HG02759 (cell line): Measurements from ENCODE around the gene AP1M2.
"Not testable (repeated sequence)": the region's sequence is repeated elsewhere in the genome, so short reads cannot be mapped to it uniquely, and the experiment has no call there.

Source experiments
- ATAC-seq: cut with Tn5 transposase; IDR thresholded peaks from one replicate; pipeline ENCODE4 v1.9.1; 2021; ENCODE audit warnings: mild to moderate bottlenecking, moderate library complexity; ENCODE audit not compliant: unreplicated experiment

AP1M2 gene

DNA sequence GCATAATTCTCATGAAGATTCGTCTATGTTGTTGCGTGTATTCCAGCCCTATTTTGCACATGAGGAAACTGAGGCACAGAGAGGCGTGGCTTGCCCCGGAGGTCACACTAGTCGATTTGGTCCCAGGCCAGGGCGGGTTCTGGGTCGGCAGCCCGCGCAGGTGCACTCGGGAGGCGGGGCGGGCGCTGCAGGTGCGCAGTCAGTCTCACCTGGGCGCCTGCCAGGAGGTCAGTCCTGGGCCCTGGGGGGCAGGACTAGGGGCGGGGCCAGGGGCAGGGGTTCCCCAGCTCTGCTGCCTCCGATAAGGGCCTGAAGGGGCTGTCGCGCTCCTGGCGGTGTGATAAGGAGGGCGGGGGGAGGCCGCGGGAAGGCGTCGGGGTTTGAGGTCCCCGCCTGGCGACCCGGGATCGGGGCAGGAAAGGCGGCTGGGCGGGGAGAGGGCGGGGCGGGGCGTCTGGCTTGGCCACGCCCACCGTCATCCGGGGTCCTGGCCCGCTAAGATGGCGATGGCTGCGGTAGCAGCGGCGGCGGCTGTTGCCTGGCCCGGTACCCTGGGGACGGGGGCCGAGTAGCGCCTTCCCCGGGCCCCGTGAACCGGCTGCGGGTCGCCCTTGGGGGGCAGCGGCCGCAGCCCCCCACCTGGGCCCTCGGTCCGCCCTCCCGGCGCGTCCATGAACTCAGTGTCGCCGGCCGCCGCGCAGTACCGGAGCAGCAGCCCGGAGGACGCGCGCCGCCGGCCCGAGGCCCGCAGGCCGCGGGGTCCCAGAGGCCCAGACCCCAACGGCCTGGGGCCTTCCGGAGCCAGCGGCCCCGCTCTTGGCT, 43.5 kb downstream of the AP1M2 start, which contains the start of gene ATG4D:
TSS of gene ATG4D (plus strand) at position 485 of the 822 bp plus-strand sequence. CDS start at position 672, 187 bp downstream.
- peak; percentile 74 for ATAC-seq

DNA sequence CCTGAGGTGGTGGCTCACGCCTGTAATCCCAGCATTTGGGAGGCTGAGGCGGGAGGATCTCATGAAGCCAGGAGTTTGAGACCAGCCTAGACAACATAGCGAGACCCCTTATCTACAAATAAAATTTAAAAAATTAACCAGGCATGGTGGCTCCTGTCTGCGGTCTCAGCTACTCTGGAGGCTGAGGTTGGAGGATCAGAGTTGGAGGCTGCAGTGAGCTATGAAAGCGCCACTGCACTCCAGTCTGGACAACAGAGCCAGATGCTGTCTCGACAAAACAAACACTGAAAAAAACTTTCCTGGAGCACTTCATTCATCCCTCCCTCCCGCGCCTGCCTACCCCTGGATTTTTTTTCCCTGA, 44.1 kb downstream of the AP1M2 start:
- ATAC-seq = no peak

DNA sequence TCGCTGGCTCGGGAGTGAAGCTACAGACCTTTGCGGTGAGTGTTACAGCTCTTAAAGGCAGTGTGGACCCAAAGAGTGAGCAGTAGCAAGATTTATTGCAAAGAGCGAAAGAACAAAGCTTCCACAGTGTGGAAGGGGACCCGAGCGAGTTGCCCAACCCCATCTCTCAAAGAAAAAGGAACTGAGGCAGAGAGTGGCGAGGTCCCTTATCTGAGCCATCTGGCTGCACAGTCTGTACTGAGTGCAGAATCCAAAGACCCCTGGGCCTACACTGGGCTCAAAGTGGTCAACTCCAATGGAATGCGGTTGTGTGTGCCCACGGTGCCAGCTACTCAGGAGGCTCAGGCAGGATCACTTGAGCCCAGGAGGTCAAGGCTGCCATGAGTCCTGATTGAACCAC, 48.1 kb downstream of the AP1M2 start:
- ATAC-seq = not testable (repeated sequence)

DNA sequence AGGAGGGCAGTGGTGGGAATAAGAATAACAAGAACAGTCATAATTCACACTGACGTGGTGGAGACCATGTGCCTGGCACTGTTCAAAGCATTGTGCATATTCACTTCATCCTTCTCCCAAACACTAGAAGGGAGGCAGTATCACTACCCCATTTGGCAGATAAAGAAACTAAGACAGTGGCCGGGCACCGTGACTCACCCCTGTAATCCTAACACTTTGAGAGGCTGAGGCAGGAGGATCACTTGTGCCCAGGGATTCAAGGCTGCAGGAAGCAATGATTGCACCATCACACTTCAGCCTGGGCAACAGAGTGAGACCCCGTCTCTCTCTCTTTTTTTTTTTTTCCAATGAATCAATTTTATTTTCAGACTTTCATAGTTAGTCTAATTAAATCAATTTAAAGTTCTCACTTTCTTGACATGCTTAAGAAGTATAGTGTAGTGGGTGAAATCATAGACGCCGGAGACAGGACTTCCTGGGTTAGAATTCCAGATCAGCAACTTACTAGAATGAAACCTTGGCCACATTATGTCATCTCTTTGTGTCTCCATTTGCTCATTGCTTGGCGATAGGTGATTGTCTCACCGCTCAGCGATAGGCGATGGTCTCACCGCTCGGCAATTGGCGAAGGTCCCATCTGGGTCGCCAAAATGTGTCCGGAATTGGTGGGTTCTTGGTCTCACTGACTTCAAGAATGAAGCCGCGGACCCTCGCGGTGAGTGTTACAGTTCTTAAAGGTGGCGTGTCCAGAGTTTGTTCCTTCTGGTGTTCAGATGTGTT, 48.7 kb downstream of the AP1M2 start:
- ATAC-seq = no peak

DNA sequence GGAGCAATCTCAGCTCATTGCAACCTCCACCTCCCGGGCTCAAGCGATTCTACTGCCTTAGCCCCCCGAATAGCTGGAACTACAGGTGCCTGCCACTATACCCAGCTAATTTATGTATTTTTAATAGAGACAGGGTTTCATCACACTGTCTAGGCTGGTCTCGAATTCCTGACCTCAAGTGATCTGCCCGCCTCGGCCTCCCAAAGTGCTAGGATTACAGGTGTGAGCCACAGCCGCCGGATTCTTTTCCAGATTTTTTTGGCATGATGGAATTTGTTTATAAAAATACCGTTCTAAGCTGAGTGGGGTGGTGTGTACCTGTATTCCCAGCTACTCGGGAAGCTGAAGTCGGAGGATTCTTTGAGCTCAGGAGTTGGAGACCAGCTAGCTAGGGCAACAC, 49.4 kb downstream of the AP1M2 start:
- ATAC-seq = no peak

DNA sequence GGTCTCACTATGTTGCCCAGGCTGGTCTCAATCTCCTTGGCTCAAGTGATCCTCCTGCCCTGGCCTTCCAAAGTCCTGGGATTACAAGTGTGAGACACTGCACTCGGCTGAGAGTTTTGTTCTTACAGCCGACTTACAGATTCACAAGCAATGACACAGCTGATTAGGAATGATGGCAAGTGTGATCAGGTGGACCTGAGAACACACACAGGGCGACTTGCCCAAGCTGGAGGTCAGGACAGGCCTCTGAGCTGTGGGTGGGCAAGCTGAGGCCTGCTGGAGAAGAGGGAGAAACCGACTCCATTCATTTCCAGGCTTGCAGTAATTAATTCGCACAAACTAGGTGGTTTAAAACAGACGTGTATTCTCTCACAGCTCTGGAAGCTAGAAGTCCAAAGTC, 51.5 kb downstream of the AP1M2 start:
- ATAC-seq = no peak

DNA sequence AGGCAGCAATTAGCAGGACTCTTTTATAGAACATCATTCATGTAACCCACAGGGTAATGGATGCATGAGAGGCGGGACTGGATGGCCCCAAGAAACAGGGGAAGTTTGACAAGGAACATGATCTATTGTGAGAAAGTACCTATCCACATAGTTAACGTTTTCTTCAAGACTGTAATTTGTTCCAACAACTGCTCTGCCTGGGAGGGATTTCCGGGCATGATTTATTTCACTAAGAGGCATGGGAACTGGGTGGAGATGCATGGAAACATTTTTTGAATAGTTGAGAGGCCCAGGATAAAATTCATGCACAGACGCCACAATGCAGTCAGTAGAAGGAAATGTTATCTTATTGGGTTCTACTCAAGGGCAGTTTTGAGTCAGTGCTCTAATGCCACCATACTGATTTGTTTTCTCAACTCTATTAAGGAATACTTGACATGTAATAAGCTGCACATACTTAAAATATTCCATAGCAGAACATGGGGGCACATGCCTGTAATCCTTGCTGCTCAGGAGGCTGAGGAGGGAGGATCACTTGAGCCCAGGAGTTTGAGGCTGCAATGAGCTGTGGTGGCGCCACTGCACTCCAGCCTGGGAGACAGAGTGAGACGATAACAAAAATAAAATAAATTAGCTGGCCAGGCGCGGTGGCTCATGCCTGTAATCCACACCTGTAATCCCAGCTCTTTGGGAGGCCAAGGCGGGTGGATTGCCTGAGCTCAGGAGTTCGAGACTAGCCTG, 53.3 kb downstream of the AP1M2 start:
- no peak for ATAC-seq

DNA sequence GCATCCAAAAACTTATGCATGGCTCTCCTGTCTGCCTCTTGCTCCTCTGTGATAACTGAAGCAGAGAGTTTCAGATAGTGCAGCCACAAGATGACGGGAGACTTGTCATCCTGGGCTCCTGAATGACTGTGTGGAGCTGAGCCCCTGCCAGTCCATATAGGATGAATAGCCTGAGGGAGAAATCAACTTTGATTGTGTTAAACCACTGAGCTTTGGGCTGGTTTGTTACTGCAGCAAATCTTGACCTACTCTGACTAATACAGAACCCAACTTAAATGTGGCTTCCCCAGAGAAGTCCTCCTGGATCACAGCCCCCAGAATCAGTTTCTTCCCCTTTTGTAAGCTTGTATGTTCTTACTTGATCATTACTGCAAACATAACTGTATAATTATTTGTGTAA, 54.7 kb downstream of the AP1M2 start:
- ATAC-seq = no peak

DNA sequence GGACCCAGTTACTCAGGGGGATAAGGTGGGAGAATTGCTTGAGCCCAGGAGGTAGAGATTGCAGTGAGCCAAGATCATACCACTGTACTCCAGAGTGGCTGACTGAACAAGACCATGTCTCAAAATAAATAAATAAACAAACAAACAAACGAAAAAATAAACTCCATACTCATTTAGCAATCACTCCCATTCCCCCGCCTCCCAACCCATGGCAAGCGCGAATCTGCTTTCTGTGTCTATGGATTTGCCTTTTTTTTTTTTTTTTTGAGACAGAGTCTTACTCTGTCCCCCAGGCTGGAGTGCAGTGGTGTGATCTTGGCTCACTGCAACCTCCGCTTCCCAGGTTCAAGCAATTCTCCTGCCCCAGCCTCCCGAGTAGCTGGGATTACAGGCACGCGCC, 60.2 kb downstream of the AP1M2 start:
- ATAC-seq = not testable (repeated sequence)

DNA sequence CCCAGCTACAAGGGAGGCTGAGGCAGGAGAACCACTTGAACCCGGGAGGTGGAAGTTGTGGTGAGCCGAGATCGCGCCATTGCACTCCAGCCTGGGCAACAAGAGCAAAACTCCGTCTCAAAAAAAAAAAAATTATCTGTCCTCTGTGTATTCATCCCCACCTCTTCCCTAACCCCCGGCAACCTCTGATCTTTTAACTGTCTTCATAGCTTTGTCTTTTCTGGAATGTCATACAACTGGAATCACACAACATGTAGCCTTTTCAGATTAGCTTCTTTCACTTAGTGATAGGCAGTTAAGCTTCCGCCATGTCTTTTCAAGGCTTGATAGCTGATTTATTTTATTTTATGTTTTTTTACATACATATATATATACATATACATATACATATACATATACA, 61.5 kb downstream of the AP1M2 start:
- no peak for ATAC-seq

DNA sequence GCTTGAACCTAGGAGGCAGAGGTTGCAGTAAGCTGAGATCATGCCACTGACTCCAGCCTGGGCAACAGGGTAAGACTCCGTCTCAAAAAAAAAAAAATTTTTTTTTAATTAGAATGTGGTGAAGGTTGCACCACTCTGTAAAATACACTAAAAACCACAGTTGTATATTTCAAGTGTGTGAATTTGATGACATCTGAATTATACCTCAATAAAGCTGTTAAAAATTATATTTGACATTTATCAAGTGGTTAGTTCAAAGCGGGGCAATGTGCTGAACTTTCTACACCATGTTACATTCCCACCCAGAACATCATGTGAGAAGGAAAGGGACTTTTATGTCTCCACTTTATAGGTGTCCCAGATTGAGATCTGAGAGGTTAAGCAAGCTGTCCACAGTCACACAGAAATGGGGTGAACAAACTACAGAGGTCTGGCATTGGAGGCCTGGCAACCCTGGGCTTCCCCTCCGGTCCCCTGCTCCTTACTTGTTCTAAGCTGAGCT, 63.9 kb downstream of the AP1M2 start:
- ATAC-seq = no peak
